BLaER1 (cell line): ENCODE measurements around the gene AXIN1.

Experiments used
- H3K27ac ChIP-seq: shearing (Covaris generic); formaldehyde crosslinking; 2 replicates; pipeline ENCODE4 v1.8.1; 2022
- H3K27me3 ChIP-seq: shearing (Covaris generic); formaldehyde crosslinking; 2 replicates; pipeline ENCODE4 v1.8.1; 2022
- H3K36me3 ChIP-seq: shearing (Covaris generic); formaldehyde crosslinking; 2 replicates; pipeline ENCODE4 v1.8.1; 2022
- H3K4me1 ChIP-seq: shearing (Covaris generic); formaldehyde crosslinking; 2 replicates; pipeline ENCODE4 v1.8.1; 2022
- H3K4me2 ChIP-seq: shearing (Covaris generic); formaldehyde crosslinking; 2 replicates; pipeline ENCODE4 v1.8.1; 2022
- H3K4me3 ChIP-seq: shearing (Covaris generic); formaldehyde crosslinking; 2 replicates; pipeline ENCODE4 v1.8.1; 2022
- H3K9ac ChIP-seq: shearing (Covaris generic); formaldehyde crosslinking; 2 replicates; pipeline ENCODE4 v1.8.1; 2022
- H3K9me3 ChIP-seq: shearing (Covaris generic); formaldehyde crosslinking; 2 replicates; pipeline ENCODE4 v1.8.1; 2022
- H4K20me1 ChIP-seq: shearing (Covaris generic); formaldehyde crosslinking; 2 replicates; pipeline ENCODE4 v1.8.1; 2022
- Cebpa-rat ChIP-seq: shearing (Covaris generic); IDR thresholded peaks from 2 replicates; pipeline ENCODE4 v1.8.1; 2022

The AXIN1 gene

GRCh38 chr16:376817-377418 is 24.4 kb upstream of the AXIN1 start:
- H3K36me3 ChIP-seq: peaks cover 59% of the 10 kb centered on the region
- peaks cover 34% of the 10 kb centered on the region for H3K4me1 ChIP-seq
- H3K9me3 ChIP-seq: no peaks in the 10 kb centered on the region
- no peak for TF ChIP-seq Cebpa-rat
- H3K9ac ChIP-seq: no peak overlapping the region
- H3K27me3 ChIP-seq: no peaks in the 10 kb centered on the region
- H4K20me1 ChIP-seq: peaks cover 45% of the 10 kb centered on the region
- H3K27ac ChIP-seq: no peak overlapping the region
- H3K4me3 ChIP-seq: no peak overlapping the region
- H3K4me2 ChIP-seq: no peak overlapping the region

- Histone ChIP-seq H3K27ac (no peak overlapping the region), H3K36me3 (peaks cover 59% of the 10 kb centered on the region), H3K4me3 (no peak overlapping the region), H3K4me1 (peaks cover 42% of the 10 kb centered on the region), H3K27me3 (no peaks in the 10 kb centered on the region), H4K20me1 (peaks cover 46% of the 10 kb centered on the region), H3K9ac (no peak overlapping the region), H3K4me2 (no peak overlapping the region), H3K9me3 (no peaks in the 10 kb centered on the region)
- no peak for TF ChIP-seq Cebpa-rat
Measured at GRCh38 chr16:375927-376816, 23.6 kb upstream of the AXIN1 start.

- Histone ChIP-seq H3K9me3 (no peaks in the 10 kb centered on the region), H3K27ac (no peak overlapping the region), H3K4me2 (no peak overlapping the region), H3K4me3 (no peak overlapping the region), H4K20me1 (peaks cover 36% of the 10 kb centered on the region), H3K4me1 (peaks cover 39% of the 10 kb centered on the region), H3K36me3 (peaks cover 59% of the 10 kb centered on the region), H3K27me3 (no peaks in the 10 kb centered on the region), H3K9ac (no peak overlapping the region)
- no peak for TF ChIP-seq Cebpa-rat
Measured at GRCh38 chr16:375212-375611, 22.7 kb upstream of the AXIN1 start.

GRCh38 chr16:374616-374926 is 22.0 kb upstream of the AXIN1 start:
- Histone ChIP-seq H3K4me3 (no peak overlapping the region), H3K9me3 (no peaks in the 10 kb centered on the region), H3K4me1 (peaks cover 37% of the 10 kb centered on the region), H3K27ac (no peak overlapping the region), H3K27me3 (no peaks in the 10 kb centered on the region), H3K4me2 (no peak overlapping the region), H3K9ac (no peak overlapping the region), H3K36me3 (peaks cover 59% of the 10 kb centered on the region), H4K20me1 (peaks cover 33% of the 10 kb centered on the region)
- TF ChIP-seq Cebpa-rat: no peak

DNA sequence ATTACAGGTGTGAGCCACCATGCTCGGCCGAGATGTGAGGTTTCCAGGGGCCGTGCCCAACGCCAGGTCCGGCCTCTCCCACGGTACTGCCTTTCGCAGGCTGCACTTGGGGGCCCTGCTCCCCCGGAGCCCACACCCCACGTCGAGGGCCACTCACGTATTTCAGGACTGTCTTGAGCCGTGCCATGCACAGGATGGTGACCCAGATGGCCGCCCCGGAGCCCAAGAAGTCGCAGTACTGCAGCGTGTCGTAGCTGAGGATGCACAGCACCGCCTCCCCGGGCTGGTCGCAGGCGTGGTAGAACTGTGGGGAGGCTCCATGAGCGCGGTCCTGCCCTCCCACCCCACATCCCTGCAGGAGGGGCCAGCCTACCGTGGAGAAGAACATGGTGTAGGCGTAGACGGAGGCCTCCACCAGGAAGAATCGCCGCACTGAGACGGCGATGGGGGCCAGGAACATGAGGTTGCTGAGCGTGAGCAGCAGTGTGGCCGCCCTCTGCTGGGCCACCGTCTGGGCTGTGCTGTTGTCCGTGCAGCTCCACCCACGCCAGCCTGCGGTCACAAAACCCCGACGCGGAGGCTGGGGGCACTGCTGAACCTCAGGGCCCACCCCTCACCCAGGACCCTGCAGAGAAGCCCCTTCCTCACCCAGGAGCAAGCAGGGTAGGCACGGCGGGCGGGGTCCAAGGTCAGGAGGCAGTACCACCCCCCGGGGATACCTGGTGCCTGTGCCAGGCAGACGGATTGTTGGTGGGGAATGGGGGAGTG is 21.5 kb upstream of the AXIN1 start:
- Histone ChIP-seq H3K4me1 (peaks cover 39% of the 10 kb centered on the region), H3K27ac (no peak overlapping the region), H3K4me2 (no peak overlapping the region), H4K20me1 (peaks cover 33% of the 10 kb centered on the region), H3K9me3 (no peaks in the 10 kb centered on the region), H3K4me3 (no peak overlapping the region), H3K36me3 (peaks cover 64% of the 10 kb centered on the region), H3K9ac (no peak overlapping the region), H3K27me3 (no peaks in the 10 kb centered on the region)
- no peak for TF ChIP-seq Cebpa-rat

DNA sequence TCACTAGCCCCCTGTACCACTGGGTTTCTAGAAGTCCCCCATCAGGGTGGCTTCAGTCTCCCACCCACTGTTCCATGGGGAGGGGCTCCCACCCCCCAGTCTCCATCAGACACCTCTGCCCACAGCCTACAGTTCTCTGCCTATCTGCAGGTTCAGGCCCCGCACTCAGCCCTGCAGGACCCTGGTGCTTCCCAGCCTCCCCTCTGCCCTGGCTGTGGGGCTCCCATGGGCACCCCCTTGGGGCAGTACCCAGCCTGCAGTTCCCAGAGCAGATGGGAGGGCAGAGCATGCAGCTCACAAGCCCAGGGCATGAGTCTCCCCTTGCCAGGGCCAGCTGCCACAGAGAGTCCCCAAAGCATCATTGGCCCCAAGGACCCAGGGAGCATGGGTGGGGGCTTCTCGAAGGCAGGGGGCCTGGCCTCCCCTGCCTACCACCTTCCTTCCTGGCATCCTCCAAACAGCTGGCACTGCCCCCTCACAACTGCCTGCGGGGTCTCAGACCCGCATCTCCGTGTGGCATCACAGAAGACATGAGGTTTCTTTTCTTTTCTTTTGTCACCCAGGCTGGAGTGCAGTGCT is 20.6 kb upstream of the AXIN1 start:
- no peak overlapping the region for H3K27ac ChIP-seq
- no peak for TF ChIP-seq Cebpa-rat
- no peaks in the 10 kb centered on the region for H3K27me3 ChIP-seq
- no peak overlapping the region for H3K4me3 ChIP-seq
- H3K9ac ChIP-seq: no peak overlapping the region
- peaks cover 45% of the 10 kb centered on the region for H3K4me1 ChIP-seq
- no peaks in the 10 kb centered on the region for H3K9me3 ChIP-seq
- H3K4me2 ChIP-seq: peak overlapping the region; percentile 94; the same call in 1 of the 2 replicates
- peaks cover 73% of the 10 kb centered on the region for H3K36me3 ChIP-seq
- H4K20me1 ChIP-seq: peaks cover 37% of the 10 kb centered on the region

- peaks cover 75% of the 10 kb centered on the region for H3K36me3 ChIP-seq
- H3K9ac ChIP-seq: peak overlapping the region; percentile 53; the same call in 1 of the 2 replicates
- H3K4me2 ChIP-seq: peak overlapping the region; percentile 94
- H3K4me1 ChIP-seq: peaks cover 48% of the 10 kb centered on the region
- peak overlapping the region; percentile 64 for H3K27ac ChIP-seq
- H3K27me3 ChIP-seq: no peaks in the 10 kb centered on the region
- 0 out of 2 replicates have a peak overlapping the region, but pooled peaks have one; percentile 13 for H3K4me3 ChIP-seq
- no peak for TF ChIP-seq Cebpa-rat
- H3K9me3 ChIP-seq: no peaks in the 10 kb centered on the region
- peaks cover 38% of the 10 kb centered on the region for H4K20me1 ChIP-seq
Measured at GRCh38 chr16:372302-372983, 19.9 kb upstream of the AXIN1 start.

GRCh38 chr16:371515-372301 is 19.2 kb upstream of the AXIN1 start:
- Histone ChIP-seq H3K27me3 (no peaks in the 10 kb centered on the region), H3K4me2 (peak overlapping the region; percentile 94), H3K27ac (peak overlapping the region; percentile 64), H4K20me1 (peaks cover 38% of the 10 kb centered on the region), H3K9me3 (no peaks in the 10 kb centered on the region), H3K4me1 (peaks cover 55% of the 10 kb centered on the region), H3K9ac (peak overlapping the region; percentile 53; the same call in 1 of the 2 replicates), H3K36me3 (peaks cover 75% of the 10 kb centered on the region), H3K4me3 (peak overlapping the region; percentile 52; the same call in 1 of the 2 replicates)
- TF ChIP-seq Cebpa-rat: no peak
